Kidney (tissue), 14 donors: ENCODE measurements around the gene CHRNA9. TPM values are rescaled to one million over a fixed set of nuclear protein-coding genes. Genes with fewer than 3 reads are reported as not detected.
A peak's percentile ranks its signal among the peaks of the same experiment; 100 is the strongest.

Source experiments
- DNase-seq, 5 donors: peaks; one replicate each; pipeline ENCODE4 v3.0.0-alpha.2; 2013 to 2020
- FAIRE-seq: peaks from 2 replicates; lab custom pipeline; 2012; peaks lifted over from hg19 to GRCh38; lab: Jason Lieb, UNC
- H3K27ac ChIP-seq, 2 donors: one replicate each; pipeline ENCODE4 v1.7.0; 2013; ENCODE audit warnings: low read depth in 2 of 2, low read length in 2 of 2, inconsistent platforms in 1 of 2
- H3K27me3 ChIP-seq: one replicate; pipeline ENCODE4 v1.7.1; 2013; ENCODE audit warnings: low read length, inconsistent platforms; ENCODE audit not compliant: control insufficient read depth, insufficient read depth
- H3K36me3 ChIP-seq, 3 donors: one replicate each; pipeline versions ENCODE4 v1.7.0 to v1.7.1; 2013; ENCODE audit warnings: low read length in 3 of 3, control low read depth in 1 of 3, inconsistent platforms in 1 of 3; ENCODE audit not compliant: insufficient read depth in 3 of 3, control insufficient read depth in 2 of 3
- H3K4me1 ChIP-seq, 3 donors: one replicate each; pipeline versions ENCODE4 v1.7.0 to v1.7.1; 2013; ENCODE audit warnings: low read length in 3 of 3, inconsistent platforms in 1 of 3, low read depth in 1 of 3; ENCODE audit not compliant: control insufficient read depth in 2 of 3, insufficient read depth in 2 of 3
- H3K4me3 ChIP-seq, 3 donors: one replicate each; pipeline versions ENCODE4 v1.7.0 to v1.8.1; 2013; ENCODE audit warnings: low read length in 3 of 3, control low read depth in 1 of 3, inconsistent platforms in 1 of 3
- H3K9ac ChIP-seq, 3 donors: one replicate each; pipeline versions ENCODE4 v1.7.0 to v1.7.1; 2013; ENCODE audit warnings: low read length in 3 of 3, control low read depth in 1 of 3, inconsistent platforms in 1 of 3
- H3K9me3 ChIP-seq, 3 donors: one replicate each; pipeline versions ENCODE4 v1.7.0 to v1.7.1; 2013; ENCODE audit warnings: low read length in 3 of 3, control low read depth in 1 of 3, inconsistent platforms in 1 of 3; ENCODE audit not compliant: control insufficient read depth in 2 of 3, insufficient read depth in 1 of 3
- intact Hi-C: fragments of 100-400 bp; cut with DNase I; formaldehyde crosslinking; loops from one replicate; pipeline ENCODE4 v1.11.1; 2022
- polyA plus RNA-seq: library from polyadenylated mRNA; stranded (reverse); fragments of 350-450 nt; fragmentation: Illumina TruSeq; extraction: RNeasy Lipid Tissue Mini Kit (QIAGEN cat#74804); gene quantifications from one replicate; pipeline ENCODE4 v1.2.3, GENCODE V29; 2014; ENCODE audit warnings: low read depth, low replicate concordance; ENCODE audit not compliant: insufficient read depth
- total RNA-seq: library from RNA; stranded (reverse); fragmentation: NEBNext Ultra II Directional; extraction: Animal tissue kit (Norgen Biotek cat#: 25700); gene quantifications from one replicate; pipeline ENCODE4 v1.2.1, GENCODE V29; 2021
- TF ChIP-seq, protein P1 (sequence below): IDR thresholded peaks from 3 replicates; pipeline ENCODE4 v1.5.1; 2012; ENCODE audit warnings: mild to moderate bottlenecking, moderate library complexity, borderline replicate concordance; ENCODE audit not compliant: insufficient read depth; ENCODE audit errors: extremely low read depth
- donor health status: control.
- donor health status: control.
- donor health status: control.
- donor health status: control.
- donor health status: control.
- donor health status: DM: yes; HTN: yes; CAD: no.
- donor health status: Normal renal cell carcinoma (clear cell type).

CHRNA9 gene
- total and polyA plus RNA-seq, 2 donors from 2014 or later: not detected

DNA sequence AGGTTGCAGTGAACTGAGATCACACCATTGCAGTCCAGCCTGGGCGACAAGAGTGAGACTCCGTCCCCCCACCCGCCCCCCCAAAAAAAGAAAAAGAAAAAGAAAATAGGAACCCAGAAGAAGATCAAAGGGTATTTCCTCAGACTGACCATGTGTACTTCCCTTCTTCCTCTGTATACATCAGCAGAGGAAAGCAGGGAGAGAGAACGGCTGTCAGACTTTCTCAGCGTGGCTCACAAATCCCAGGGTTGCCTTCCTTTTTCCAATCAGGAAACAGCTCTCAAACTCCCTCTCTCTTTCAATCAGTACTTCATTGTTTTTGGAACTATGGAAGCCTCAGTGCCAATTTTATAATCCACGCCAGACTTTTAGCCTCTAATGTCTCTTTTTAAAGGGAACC, 59.1 kb downstream of the CHRNA9 start:
- TF ChIP-seq, protein P1, sequence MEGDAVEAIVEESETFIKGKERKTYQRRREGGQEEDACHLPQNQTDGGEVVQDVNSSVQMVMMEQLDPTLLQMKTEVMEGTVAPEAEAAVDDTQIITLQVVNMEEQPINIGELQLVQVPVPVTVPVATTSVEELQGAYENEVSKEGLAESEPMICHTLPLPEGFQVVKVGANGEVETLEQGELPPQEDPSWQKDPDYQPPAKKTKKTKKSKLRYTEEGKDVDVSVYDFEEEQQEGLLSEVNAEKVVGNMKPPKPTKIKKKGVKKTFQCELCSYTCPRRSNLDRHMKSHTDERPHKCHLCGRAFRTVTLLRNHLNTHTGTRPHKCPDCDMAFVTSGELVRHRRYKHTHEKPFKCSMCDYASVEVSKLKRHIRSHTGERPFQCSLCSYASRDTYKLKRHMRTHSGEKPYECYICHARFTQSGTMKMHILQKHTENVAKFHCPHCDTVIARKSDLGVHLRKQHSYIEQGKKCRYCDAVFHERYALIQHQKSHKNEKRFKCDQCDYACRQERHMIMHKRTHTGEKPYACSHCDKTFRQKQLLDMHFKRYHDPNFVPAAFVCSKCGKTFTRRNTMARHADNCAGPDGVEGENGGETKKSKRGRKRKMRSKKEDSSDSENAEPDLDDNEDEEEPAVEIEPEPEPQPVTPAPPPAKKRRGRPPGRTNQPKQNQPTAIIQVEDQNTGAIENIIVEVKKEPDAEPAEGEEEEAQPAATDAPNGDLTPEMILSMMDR: no peak
- H3K4me3 ChIP-seq: no peak overlapping the region
- intact Hi-C loops: no loop called here
- no peaks in the 10 kb centered on the region for H3K27me3 ChIP-seq
- FAIRE-seq (no peak), DNase-seq (no peak)
- H3K27ac ChIP-seq: no peak overlapping the region
- H3K36me3 ChIP-seq: no peaks in the 10 kb centered on the region
- H3K9ac ChIP-seq: no peak overlapping the region
- H3K4me1 ChIP-seq: peaks cover 7 to 13% (median 9%) of the 10 kb centered on the region in 3 donors
- no peaks in the 10 kb centered on the region for H3K9me3 ChIP-seq

DNA sequence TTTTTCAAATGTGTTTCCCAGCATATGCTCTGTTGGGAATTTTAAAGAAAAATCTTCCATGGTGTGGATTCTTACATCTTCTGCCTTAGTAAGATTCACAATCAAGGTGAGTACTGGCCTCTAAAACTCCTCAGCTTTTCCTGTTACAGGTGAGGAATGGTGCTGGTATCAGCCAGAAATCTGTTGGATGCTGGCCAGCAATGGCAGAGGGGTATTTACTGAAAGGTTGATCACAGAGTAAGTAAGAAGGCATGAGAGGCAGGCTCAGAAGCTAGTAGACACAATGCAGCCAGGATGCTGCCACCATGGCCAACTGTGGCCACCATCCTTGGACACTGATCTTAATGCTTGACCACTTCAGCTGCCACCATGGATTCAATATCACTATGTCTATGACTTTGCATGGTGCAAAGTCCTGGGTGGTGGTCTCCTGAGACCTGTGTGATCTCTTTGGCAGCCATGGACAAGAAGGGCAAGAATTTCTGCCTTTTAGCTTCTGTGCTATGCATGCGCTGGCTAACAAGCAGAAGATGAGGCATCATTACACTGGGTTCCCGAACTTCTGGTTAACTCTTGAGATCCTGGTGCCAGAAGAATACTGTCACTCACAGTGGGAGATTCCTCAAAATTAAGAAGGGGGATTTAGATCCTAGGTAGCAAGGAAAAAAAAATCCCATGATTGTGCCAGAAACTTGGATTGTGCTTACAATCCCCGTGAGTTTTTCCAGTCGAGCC, 60.2 kb downstream of the CHRNA9 start:
- no peak for DNase-seq
- intact Hi-C loops: no loop called here
- TF ChIP-seq, protein P1: no peak

DNA sequence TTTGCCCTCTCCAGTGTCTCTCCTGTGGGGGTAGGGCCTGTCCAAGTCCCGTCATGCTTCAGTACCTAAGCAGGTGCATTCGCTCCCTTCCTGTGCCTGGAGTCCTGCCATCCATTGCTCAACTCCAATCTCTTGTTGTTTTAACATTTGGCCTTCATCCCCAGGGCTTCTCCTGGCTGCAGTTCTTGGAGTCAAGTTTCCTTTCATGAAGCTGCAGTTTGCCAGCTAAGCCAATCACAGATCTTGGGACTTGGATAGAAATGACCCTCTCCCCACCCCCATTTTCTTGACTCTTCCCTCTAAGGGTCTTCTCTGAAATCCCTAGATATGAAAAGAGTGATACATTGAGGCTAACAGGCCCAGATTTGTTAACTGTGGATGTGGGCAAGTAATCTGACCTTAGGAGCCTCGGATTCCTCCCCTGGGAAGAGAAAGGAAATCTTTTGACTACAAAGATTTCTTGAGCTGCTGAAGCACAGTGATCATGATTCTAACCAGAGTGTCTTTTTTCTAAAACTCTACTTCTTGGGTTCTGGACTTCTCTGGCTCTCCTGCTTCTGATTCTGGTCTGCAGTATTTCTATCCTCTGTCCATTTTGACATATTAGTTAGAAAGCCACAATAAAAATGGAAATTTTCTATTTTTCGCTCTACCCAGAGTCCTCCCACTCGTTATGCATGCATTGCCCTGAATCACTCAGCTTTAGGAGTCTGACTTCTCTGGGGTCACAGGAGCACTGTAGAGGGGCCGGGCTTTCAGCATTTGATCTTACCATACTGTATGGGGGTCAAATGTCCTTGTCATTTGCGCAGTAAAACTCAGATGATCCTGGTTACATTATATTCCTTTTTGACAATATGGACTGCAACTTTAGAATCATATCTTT, 61.0 kb downstream of the CHRNA9 start:
- H3K27ac ChIP-seq: peak overlapping the region; percentile 73 to 88
- FAIRE-seq: peak; percentile 49
- DNase-seq: peak; percentile 89 to 94 (median 90)
- peaks cover 7 to 13% (median 9%) of the 10 kb centered on the region in 3 donors for H3K4me1 ChIP-seq
- H3K4me3 ChIP-seq: peak overlapping the region in 1 of 3 donors; percentile 20
- no peaks in the 10 kb centered on the region for H3K27me3 ChIP-seq
- peak overlapping the region in 1 of 3 donors; percentile 59 for H3K9ac ChIP-seq
- no peaks in the 10 kb centered on the region for H3K9me3 ChIP-seq
- H3K36me3 ChIP-seq: no peaks in the 10 kb centered on the region
- TF ChIP-seq, protein P1: no peak
- intact Hi-C loops: no loop called here

More for the DNA sequence above, 60.2 kb downstream of the CHRNA9 start:
- Histone ChIP-seq H3K4me1 (peaks cover 7 to 13% (median 9%) of the 10 kb centered on the region in 3 donors), H3K36me3 (no peaks in the 10 kb centered on the region), H3K27me3 (no peaks in the 10 kb centered on the region), H3K4me3 (no peak overlapping the region), H3K9me3 (no peaks in the 10 kb centered on the region), H3K9ac (peak overlapping the region in 1 of 3 donors; percentile 24), H3K27ac (peak overlapping the region; percentile 3 to 88)
- no peak for FAIRE-seq
